Endothelial cell of umbilical vein (primary cell): ENCODE results near the gene SRRM2. TPM values are rescaled to one million over a fixed set of nuclear protein-coding genes. Genes with fewer than 3 reads are reported as not detected.

Experiments
- BruUV-seq: library from RNA; stranded (reverse); fragments of 400-500 nt; replicated peaks from 2 replicates; lab custom pipeline; 2021; lab: Mats Ljungman, UMichigan
- CTCF ChIA-PET: fragments of 300-600, 350-600 bp; sonication (Branson Sonifier 250); formaldehyde crosslinking; loops from one replicate; lab custom pipeline; 2021; ENCODE audit warnings: antibody characterized with exemption, inconsistent platforms; lab: Charles Lee
- POLR2A ChIA-PET: fragments of 300-600, 350-600 bp; sonication (Branson Sonifier 250); formaldehyde crosslinking; loops from one replicate; lab custom pipeline; 2021; ENCODE audit warnings: antibody characterized with exemption, inconsistent platforms; lab: Charles Lee
- DNase-seq: peaks from one replicate; pipeline ENCODE4 v3.0.0-alpha.2; 2011; ENCODE audit warnings: low read depth, low spot score
- FAIRE-seq: peaks from 2 replicates; lab custom pipeline; 2011; peaks lifted over from hg19 to GRCh38; lab: Jason Lieb, UNC
- H2AFZ ChIP-seq: 2 replicates; pipeline ENCODE4 v1.6.0; 2012; ENCODE audit warnings: low read depth, low read length, control low read depth, inconsistent platforms
- H3K27ac ChIP-seq: 2 replicates; pipeline ENCODE4 v1.5.1; 2011; ENCODE audit warnings: low read depth, mild to moderate bottlenecking, control low read depth, low read length, moderate library complexity; ENCODE audit not compliant: insufficient read depth
- H3K27me3 ChIP-seq, 2 experiments: 2 replicates each; pipeline versions ENCODE4 v1.6.0 to v1.6.1; 2011; ENCODE audit warnings: low read length in 2 of 2, mixed read lengths in 1 of 2; ENCODE audit not compliant: control insufficient read depth in 2 of 2, insufficient read depth in 2 of 2
- H3K36me3 ChIP-seq, 2 experiments: 2 replicates in 1 of 2; 3 replicates in 1 of 2; pipeline ENCODE4 v1.5.1; 2011; ENCODE audit warnings: low read length in 2 of 2, mild to moderate bottlenecking in 1 of 2, moderate library complexity in 1 of 2; ENCODE audit not compliant: control insufficient read depth in 2 of 2, insufficient read depth in 2 of 2; ENCODE audit errors: extremely low read depth in 1 of 2
- H3K4me1 ChIP-seq: 3 replicates; pipeline ENCODE4 v1.5.1; 2011; ENCODE audit warnings: mild to moderate bottlenecking, low read length; ENCODE audit not compliant: control insufficient read depth, insufficient read depth; ENCODE audit errors: extremely low read depth
- H3K4me2 ChIP-seq: 2 replicates; pipeline ENCODE4 v1.6.1; 2011; ENCODE audit warnings: low read length, control low read depth, mixed read lengths; ENCODE audit not compliant: insufficient read depth
- H3K4me3 ChIP-seq, 3 experiments: fragments of 200-600 bp in 1 of 3; sonication (generic), shearing (Covaris generic) in 1 of 3; replicated peaks in 1 of 3; 2 replicates each; pipeline ENCODE4 v1.5.1; 2011 to 2016; ENCODE audit warnings: control low read depth in 3 of 3, low read length in 3 of 3, mild to moderate bottlenecking in 2 of 3, inconsistent platforms in 1 of 3, low read depth in 1 of 3, moderate library complexity in 1 of 3; ENCODE audit not compliant: insufficient read depth in 1 of 3
- H3K79me2 ChIP-seq: 2 replicates; pipeline ENCODE4 v1.6.0; 2012; ENCODE audit warnings: low read length, inconsistent platforms; ENCODE audit not compliant: control insufficient read depth, insufficient read depth
- H3K9ac ChIP-seq: replicated peaks from 2 replicates; pipeline ENCODE3; 2011; ENCODE audit warnings: low read length, control low read depth; ENCODE audit not compliant: insufficient read depth; ENCODE audit errors: extremely low read depth
- H3K9me1 ChIP-seq: replicated peaks from 3 replicates; pipeline ENCODE4 v1.6.0; 2011; ENCODE audit warnings: mild to moderate bottlenecking, low read length; ENCODE audit not compliant: control insufficient read depth, insufficient read depth; ENCODE audit errors: extremely low read depth
- H3K9me3 ChIP-seq: replicated peaks from 2 replicates; pipeline ENCODE4 v1.5.1; 2012; ENCODE audit warnings: low read length, inconsistent platforms; ENCODE audit not compliant: control insufficient read depth, insufficient read depth
- H4K20me1 ChIP-seq: replicated peaks from 2 replicates; pipeline ENCODE3; 2011; ENCODE audit warnings: mild to moderate bottlenecking, low read length; ENCODE audit not compliant: control insufficient read depth, insufficient read depth; ENCODE audit errors: extremely low read depth
- EZH2 ChIP-seq: IDR thresholded peaks from 2 replicates; pipeline ENCODE4 v1.6.1; 2012; ENCODE audit warnings: borderline replicate concordance, low read depth, mild to moderate bottlenecking, moderate library complexity, low read length, inconsistent platforms; ENCODE audit not compliant: severe bottlenecking
- FOS ChIP-seq: IDR thresholded peaks from 2 replicates; pipeline ENCODE4 v1.6.1; 2011; ENCODE audit warnings: mild to moderate bottlenecking, low read length, moderate library complexity, borderline replicate concordance; ENCODE audit not compliant: insufficient read depth
- JUN ChIP-seq: IDR thresholded peaks from 2 replicates; pipeline ENCODE4 v1.6.1; 2011; ENCODE audit warnings: borderline replicate concordance, low read depth; ENCODE audit not compliant: insufficient read length, insufficient read depth
- MYC ChIP-seq: IDR thresholded peaks from one replicate; pipeline ENCODE4 v1.6.1; 2011; ENCODE audit warnings: mild to moderate bottlenecking, low read depth, low read length
- dilution Hi-C: fragments of 300-500 bp; cut with MboI; formaldehyde crosslinking; loops from one replicate; pipeline ENCODE4 v1.15.0; 2019; ENCODE audit warnings: low sequenced_read_pairs; ENCODE audit not compliant: extremely low pct_ligation_motif_present
- intact Hi-C: fragments of 100-400 bp; cut with micrococcal nuclease; formaldehyde crosslinking; loops from one replicate; pipeline ENCODE4 v1.10.0; 2022
- polyA plus RNA-seq, 4 experiments: library from polyadenylated mRNA; depleted of rRNA in 3 of 4; stranded (reverse) in 3 of 4; unstranded in 1 of 4; fragments of >200 nt; gene quantifications; 2 replicates each; pipeline versions ENCODE4 v1.2.1 to v1.2.3, GENCODE V29; 2011 to 2012; ENCODE audit warnings: missing spikeins in 1 of 4
- total RNA-seq: library from RNA; stranded (reverse); gene quantifications from 2 replicates; pipeline ENCODE4 v1.2.3, GENCODE V29; 2021
- TF ChIP-seq, protein P1 (sequence below), 2 donors: IDR thresholded peaks; 1 replicate in 1 of 2; 2 replicates in 1 of 2; pipeline ENCODE4 v1.5.1; 2011; ENCODE audit warnings: low read length in 2 of 2, mild to moderate bottlenecking in 2 of 2, moderate library complexity in 2 of 2, control low read depth in 1 of 2, inconsistent platforms in 1 of 2, low read depth in 1 of 2; ENCODE audit not compliant: insufficient read depth in 1 of 2; ENCODE audit errors: extremely low read depth in 1 of 2
- TF ChIP-seq, protein P2 (sequence below): IDR thresholded peaks from 2 replicates; pipeline ENCODE4 v1.6.1; 2011; ENCODE audit not compliant: insufficient read depth, insufficient read length

SRRM2 gene
- total and polyA plus RNA-seq, 2 donors (not counting 3 experiments of a cell fraction or from before 2014, with no cell fraction given), result 270 to 483 TPM

DNA sequence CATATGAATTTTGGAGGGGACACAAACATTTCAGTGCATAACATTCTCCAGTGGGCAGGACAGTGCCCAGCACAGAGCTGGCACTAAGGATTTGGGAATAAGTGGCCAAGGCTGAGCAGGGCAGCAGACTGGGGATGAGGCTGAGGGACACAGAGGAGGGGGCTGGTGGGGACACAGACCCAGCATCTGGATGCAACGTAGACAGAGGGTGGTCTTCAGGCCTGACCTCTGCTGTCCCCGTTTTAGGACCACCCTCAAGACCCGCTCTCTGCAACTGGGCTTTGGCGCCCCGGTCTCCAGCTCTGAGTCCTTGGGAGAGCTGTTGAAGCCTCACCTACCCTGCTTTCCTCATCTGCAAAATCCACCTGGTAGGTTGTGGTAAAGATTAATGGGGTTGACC, 38.2 kb downstream of the SRRM2 start:
- peaks cover 6 to 10% of the 10 kb centered on the region in 2 experiments for H3K27me3 ChIP-seq
- BruUV-seq, result no TSS peak
- no peaks in the 10 kb centered on the region for H3K9me1 ChIP-seq
- no peak overlapping the region for H3K4me3 ChIP-seq
- no peaks in the 10 kb centered on the region for H4K20me1 ChIP-seq
- dilution Hi-C loops (no loop called here), intact Hi-C loops (no loop called here)
- H3K4me1 ChIP-seq, result no peaks in the 10 kb centered on the region
- TF ChIP-seq MYC, result no peak
- TF ChIP-seq, protein P1, sequence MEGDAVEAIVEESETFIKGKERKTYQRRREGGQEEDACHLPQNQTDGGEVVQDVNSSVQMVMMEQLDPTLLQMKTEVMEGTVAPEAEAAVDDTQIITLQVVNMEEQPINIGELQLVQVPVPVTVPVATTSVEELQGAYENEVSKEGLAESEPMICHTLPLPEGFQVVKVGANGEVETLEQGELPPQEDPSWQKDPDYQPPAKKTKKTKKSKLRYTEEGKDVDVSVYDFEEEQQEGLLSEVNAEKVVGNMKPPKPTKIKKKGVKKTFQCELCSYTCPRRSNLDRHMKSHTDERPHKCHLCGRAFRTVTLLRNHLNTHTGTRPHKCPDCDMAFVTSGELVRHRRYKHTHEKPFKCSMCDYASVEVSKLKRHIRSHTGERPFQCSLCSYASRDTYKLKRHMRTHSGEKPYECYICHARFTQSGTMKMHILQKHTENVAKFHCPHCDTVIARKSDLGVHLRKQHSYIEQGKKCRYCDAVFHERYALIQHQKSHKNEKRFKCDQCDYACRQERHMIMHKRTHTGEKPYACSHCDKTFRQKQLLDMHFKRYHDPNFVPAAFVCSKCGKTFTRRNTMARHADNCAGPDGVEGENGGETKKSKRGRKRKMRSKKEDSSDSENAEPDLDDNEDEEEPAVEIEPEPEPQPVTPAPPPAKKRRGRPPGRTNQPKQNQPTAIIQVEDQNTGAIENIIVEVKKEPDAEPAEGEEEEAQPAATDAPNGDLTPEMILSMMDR (IDR thresholded peaks at IDR 0.05; ENCODE audit: extremely low read depth in 1 of 2, insufficient read depth in 1 of 2, low read depth in 1 of 2, low read length in 2 of 2), result no peak
- TF ChIP-seq JUN, result no peak
- TF ChIP-seq EZH2, result no peak
- TF ChIP-seq, protein P2, sequence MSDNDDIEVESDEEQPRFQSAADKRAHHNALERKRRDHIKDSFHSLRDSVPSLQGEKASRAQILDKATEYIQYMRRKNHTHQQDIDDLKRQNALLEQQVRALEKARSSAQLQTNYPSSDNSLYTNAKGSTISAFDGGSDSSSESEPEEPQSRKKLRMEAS, result no peak
- no peak for TF ChIP-seq FOS
- no peak overlapping the region for H3K4me2 ChIP-seq
- ChIA-PET CTCF (interaction anchor here (0.9 kb wide), 1 partner anchor 9 kb away, joined by 4 read pairs; no protein-coding TSS in a partner anchor), POLR2A (no interaction called here)
- no peaks in the 10 kb centered on the region for H3K36me3 ChIP-seq
- H3K27ac ChIP-seq, result no peak overlapping the region
- DNase-seq (no peak), FAIRE-seq (no peak)
- H3K9me3 ChIP-seq, result no peaks in the 10 kb centered on the region
- H2AFZ ChIP-seq, result no peak overlapping the region
- H3K79me2 ChIP-seq, result no peaks in the 10 kb centered on the region
- no peak overlapping the region for H3K9ac ChIP-seq
